Central memory CD4-positive, alpha-beta T cell (primary cell): ENCODE data around the gene CDC26.
"Not testable (repeated sequence)": the region's sequence is repeated elsewhere in the genome, so short reads cannot be mapped to it uniquely, and the experiment has no call there.

ENCODE experiments used
- DNase-seq: peaks from one replicate; pipeline ENCODE4 v3.0.0; 2022

CDC26 gene

DNA sequence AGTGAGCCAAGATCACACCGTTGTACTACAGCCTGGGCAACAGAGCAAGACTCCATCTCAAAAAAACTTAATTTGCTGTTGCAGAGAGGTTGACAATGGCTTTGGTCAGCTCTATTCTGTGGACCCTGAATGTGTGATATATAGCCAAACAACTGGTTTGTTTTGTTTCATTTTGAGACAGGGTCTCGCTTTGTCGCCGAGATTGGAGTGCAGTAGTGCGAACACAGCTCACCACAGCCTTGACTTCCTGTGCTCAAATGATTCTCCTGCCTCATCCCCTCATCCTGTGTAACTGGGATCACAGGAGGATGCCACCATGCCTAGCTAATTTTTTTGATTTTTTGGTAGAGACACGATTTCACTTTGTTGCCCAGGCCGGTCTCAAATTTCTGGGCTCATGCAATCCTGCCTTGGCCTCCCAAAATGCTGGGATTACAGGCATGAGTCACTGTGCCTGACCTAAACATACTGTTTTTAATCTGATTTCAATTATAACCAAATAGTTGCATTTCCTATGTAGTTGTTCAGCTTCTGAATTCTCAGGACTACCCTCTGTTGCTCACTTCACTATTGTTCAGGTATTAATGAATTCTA is 18.0 kb upstream of the CDC26 start:
- DNase-seq = no peak

DNA sequence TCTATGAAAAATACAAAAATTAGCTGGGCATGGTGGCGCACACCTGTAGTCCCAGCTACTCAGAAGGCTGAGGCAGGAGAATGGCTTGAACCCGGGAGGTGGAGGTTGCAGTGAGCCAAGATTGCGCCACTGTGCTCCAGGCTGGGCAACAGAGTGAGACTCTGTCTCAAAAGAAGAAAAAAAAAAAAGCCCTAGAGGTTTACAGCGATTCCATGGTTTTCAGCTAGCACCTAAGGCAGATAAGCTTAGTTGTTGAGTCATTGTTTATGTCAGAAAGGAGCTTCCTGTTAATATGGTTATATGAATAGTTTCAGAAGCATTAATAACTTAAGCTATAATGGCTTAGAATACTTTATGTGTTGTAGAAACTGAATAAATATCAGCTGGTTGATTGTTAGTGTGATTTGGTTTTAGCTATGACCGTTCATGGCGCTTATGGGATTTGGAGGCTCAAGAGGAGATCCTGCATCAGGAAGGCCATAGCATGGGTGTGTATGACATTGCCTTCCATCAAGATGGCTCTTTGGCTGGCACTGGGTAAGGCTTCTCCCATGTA is 14.8 kb upstream of the CDC26 start:
- no peak for DNase-seq

DNA sequence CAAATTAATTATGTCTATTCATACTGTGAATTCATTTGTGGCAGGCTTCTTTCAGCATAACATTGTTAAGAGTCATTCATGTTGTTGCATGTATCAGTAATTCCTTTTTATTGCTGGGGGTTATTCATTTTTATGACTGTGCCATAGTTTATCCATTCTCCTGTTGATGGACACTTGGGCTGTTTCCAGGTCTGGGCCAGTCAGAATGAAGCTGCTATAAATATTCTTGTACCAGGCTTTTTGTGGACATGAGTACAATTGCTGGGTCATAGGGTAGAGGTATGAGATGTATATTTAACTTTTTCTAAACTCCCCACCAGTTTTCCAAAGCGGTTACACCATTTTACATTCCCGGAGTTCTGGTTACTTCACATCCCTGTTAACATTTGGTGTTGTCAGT is 13.7 kb upstream of the CDC26 start:
- no peak for DNase-seq

DNA sequence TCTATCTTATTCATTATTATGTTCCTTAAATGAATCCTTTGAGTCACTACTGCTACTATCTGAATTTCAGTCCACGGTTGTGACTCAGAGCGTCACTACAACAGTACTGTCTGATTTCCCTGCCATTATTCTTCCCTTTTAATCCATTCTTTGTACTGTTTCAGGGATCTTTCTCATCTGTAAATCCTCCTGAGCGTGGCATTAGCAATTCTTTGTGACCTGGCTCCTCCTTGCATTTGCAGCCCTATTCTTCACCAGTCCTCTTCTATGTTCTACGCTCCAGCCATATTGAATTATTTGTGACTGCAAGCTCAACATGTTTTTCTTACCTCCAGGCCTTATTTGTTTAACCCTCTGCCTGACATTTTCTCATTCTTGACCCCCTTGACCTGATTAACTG is 6.0 kb upstream of the CDC26 start:
- no peak for DNase-seq

DNA sequence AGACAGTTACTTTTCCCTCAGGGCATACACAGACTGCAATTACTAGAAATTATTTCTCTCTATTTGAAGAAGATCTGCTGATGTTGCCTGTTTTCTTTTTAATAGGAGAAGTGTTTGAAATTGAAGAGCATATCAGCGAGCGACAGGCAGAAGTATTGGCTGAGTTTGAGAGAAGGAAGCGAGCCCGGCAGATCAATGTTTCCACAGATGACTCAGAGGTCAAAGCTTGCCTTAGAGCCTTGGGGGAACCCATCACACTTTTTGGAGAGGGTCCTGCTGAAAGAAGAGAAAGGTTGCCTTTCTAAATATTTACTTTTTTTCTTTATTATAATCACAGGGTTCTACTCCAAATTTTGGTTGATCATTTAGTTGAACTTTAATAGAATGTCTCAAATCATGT is 3.5 kb upstream of the CDC26 start:
- no peak for DNase-seq

DNA sequence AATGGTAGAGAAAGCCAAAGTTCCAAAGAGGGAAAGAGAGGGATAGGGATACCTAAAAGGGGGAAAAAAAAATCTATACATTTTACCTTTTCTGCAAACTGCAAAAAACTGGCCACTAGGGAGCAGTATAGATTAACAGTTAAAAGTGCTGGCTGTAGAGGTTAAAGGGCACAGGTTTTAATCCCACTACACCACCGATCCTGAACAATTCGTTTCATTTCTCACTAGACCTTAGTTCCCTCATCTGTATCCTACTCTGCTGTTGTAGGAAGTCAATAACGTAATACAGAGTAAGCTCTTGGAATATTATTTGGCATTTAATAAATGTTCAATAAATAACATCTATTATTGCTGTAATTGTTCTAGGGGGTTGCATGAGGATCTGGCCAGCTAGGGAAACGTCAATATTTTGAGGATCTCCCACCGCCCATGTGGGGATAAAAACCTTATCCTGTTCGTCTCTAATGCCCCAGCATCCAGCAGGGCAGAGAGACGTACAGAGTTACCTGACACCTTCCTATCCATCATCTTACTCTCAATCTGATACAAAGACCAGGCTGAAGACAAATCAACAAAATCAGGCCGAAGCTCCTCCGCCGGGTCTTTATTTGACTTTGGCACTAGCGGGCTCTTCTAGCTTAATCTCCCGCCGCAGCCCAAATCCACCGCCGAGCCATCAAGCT is 757 bp downstream of the CDC26 start:
- peak; percentile 56 for DNase-seq

DNA sequence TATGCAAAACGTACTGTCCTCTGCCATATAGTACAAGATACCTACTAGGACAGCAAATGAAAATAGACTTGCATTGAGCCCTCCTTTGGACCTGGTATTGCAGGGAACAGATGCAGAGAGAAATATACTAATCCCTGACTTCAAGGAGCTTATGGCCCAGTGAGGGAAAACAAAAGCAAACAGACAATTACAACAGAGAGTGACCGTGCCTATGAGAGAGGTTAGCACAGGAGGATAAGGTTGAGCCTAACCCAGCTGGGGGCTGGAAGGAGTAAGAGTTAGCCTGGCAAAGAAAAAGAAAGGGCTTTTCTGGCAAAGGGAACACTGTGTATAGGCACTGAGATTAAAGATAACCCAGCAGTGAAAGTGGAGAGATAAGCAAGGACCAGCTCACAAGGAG is 5.5 kb downstream of the CDC26 start:
- no peak for DNase-seq

DNA sequence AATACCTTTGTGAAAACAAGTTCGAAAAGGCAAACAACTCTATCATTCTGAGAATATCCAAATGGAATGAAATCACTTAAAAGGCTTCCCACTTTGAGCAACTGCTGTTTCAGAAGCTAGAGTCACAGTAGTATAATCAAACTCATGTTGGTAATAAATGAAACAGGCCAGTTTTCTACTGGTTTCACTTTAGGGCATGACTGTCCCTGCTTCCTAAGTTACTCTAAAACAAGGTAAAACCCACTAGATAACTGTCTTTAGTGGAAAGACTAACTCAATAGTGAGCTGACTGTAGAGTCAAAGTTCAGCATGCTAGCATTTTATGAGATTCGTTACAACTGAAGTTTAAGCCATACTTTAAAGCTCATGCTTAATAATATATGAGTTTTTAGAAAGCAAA is 6.0 kb downstream of the CDC26 start:
- no peak for DNase-seq

DNA sequence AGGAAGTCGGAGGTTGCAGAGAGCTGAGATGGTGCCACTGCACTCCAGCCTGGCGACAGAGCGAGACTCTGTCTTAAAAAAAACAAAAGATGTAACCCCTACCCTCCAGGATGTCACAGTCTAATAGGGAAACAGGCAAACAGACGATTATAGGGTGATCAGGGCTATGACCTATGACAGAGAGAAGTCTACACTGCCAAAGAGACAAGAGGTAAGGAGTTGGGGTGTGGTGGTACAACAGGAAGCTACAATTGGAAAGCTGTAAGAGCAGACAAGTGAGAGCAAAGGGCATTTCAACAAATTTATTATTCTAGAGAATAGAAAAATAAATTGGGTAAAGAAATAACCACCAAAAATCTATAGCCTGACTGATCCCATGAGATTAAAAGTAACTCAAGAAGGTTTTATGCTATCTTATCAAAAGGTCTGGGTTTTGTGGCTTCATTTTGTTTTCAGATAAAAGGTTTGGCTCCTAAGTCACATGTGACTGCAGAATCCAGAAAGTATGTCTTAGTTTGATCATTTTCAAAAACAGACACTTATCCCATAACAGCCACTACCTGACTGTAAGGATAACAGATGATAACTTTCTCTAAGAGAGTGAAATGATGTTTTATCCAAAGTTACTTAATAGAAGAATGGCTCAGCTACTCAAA is 7.3 kb downstream of the CDC26 start:
- no peak for DNase-seq

DNA sequence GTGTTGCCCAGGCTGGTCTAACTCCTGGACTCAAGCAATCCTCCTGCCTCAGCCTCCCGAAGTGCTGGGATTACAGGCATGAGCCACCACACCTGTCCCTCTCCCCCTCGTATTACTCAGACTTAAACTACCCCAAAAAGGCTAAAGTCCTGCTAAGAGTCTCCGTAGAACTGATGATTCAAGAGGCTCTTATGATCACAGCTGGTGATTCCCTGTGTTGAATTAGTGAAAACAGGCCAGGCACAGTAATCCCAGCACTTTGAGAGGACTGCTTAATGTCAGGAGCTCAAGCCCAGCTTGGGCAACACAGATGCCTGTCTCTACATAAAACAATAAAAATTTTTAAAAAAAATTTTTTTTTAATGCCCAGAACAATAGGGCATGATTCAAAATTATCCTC is 9.2 kb downstream of the CDC26 start:
- DNase-seq = no peak

DNA sequence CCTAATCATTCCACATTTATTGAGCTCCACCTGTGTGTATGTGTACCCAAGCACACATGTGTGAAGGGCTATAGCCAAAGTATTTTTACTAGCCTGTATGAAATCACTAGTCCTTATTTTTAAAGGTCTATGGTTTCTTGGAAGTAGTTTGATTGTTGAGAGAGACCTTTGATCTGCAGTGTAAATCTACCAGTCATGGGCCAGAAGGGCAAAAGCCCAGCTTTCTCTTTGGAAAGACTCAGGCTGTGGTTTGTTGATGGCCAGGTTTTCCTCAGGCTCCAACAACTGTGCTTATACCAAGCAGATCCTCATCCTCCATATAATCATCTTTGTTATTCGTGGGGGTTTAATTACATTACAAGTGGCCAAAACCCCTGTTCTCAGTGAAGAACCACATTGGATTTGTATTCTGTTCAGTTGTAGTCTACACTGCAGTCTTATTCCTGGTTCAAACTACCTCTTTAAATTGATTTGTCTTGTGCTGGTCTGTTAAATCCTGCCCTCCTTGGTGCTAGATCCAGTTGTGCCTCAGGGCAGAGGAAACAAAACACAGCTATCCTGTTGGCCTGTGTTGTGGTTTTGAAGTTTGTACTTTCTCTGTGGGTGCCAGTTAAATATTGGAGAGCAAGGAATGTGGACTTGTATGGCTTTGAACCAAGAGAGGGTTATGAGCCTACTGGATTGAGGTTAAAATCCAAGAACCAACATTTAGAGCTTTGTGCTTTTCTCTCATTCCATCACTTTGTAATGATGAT is 13.3 kb downstream of the CDC26 start:
- DNase-seq = no peak

DNA sequence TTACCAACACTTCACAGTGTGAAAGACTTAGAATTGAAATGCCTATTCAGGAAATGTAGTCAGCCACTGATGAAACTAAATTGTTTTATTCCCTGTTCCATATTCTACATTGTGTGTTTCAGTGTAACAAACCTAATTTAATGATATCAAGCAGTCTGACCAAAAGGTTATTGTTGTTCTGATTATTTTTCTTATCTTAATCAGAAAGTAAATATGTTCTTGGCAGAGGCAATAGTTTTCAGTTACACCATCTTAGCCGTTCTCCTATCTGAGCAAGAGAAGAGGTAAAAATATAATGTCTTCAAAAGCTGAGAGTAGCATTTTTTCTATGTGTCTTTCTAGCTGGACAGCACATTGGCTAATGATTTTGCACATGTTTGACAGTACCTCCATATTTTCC is 17.1 kb downstream of the CDC26 start:
- DNase-seq = no peak

DNA sequence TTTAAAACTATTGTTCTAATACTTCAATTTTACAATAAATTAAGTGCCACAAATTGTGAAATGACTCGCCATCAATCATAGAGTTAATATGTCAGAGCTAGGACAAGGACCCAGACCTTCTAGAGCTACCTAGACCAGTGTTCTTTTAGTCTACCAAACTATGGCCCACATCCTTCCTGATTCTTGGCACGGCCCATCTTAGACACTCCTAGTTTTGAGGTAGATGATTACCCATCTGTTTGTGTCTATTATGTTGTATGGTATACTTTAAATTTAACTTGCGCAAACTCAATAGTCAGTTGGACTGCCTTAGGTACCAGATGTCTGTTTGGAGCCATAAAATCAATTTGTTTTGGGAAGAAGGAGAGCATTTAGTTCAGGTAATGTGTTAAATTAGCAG is 17.5 kb downstream of the CDC26 start:
- DNase-seq = no peak

DNA sequence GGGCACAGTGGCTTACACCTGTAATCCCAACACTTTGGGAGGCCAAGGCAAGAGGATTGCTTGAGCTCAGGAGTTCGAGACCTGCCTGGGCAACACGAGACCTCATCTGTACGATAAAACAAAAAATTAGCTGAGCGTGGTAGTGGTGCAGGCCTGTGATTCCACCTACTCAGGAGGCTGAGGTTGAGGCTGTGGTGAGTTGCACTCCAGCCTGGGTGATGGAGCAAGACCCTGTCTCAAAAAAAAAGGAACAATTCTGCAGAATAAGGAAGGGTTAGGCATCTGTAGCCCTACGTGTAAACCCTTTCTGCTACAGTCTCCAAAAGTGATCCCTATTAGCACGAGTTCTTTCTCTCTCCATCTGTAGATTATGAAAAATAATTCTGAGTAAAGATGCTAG is 19.9 kb downstream of the CDC26 start:
- no peak for DNase-seq

DNA sequence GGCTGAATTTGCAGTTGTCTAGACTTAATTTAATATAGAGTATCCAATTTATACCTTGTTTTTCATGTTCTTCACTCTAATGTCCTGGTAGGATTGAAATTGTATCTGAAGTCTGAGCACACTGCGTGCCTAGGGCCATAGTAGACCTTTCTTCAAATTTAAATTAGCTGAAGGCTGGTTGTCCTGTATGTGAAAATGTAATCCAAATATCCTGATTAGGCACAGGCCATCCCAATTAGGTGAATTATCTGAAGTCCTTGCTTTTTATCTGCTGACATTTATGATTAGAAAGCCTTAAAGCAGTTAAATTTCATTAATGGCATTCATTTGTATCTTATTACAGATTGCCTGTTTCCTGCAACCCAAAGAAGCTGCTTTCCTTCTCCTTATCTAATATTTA is 20.4 kb downstream of the CDC26 start:
- DNase-seq = no peak

DNA sequence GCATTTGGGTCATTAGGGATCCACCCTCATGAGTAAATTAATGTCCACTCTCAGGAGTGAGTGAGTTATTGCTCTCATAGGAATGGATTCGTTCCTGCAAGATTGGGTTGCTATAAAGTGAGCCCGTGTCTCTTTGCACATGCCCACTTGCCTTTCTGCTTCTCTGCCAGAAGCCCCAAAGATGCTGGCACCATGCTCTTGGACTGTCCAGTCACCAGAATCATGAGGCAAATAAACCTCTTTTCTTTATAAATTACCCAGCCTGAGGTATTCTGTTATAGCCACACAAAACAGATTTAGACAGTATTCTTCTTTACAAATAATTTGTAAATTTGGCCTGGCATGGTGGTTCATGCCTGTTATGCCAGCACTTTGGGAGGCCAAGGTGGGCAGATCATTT is 24.6 kb downstream of the CDC26 start:
- DNase-seq = no peak

DNA sequence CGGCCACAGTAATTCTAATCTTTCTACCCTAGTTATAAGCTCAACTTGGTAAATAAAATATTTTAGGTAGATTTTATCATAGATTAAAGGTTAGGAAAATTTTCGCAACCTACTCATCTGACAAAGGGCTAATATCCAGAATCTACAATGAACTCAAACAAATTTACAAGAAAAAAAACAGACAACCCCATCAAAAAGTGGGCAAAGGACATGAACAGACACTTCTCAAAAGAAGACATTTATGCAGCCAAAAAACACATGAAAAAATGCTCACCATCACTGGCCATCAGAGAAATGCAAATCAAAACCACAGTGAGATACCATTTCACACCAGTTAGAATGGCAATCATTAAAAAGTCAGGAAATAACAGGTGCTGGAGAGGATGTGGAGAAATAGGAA is 25.7 kb downstream of the CDC26 start:
- DNase-seq = not testable (repeated sequence)

DNA sequence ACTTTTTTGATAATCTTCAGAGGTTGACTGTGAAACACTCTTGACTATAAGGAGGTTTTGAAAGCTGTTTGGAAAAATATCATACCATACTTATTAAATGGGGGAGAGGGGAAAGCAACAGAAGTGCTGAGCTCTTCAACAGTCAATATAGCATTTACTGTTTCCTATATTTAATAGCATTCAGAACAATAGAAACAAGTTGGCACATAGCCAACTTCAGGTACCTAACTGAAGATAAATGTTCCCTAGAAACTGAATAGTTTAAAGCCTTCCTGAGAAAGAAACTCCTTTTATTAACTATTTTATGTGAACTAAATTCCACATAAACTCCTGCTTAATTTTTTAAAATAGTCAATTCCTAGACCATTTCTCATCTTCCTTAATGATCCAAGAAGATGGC is 27.7 kb downstream of the CDC26 start:
- no peak for DNase-seq

DNA sequence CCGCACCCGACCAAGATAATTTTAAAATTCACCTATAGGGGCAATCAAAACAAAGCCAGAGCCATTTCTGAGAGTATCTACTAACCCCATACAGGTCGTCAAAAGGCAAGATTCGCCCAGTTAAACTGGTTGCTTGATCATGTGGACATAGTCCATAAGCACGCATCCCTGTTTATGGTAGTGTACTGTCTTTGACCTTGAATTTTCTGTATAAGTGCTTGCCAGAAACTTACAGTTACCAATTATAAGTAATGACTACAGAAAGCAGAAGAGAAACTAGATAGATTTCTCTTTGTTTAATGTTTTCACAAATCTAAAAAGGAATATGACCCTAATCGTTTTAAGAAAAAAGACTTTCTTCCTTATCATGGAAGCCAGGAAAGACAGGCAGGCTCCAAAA is 28.4 kb downstream of the CDC26 start:
- DNase-seq = no peak

DNA sequence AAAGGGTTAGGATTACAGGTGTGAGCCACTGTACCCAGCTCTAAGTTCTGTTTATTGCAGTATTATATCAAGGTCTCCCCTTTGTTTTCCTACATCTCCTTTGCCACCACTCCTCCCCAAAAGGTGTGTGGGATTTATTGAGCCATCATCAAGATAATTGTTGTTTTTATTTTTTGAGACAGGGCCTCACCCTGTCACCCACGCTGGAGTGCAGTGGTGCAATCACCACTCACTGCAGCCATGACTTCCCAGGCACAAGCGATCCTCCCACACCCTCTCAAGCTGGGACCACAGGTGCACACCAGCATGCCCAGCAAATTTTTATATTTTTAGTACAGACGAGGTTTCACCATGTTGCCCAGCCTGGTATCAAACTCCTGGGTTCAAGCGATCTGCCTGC is 29.5 kb downstream of the CDC26 start:
- DNase-seq = no peak

DNA sequence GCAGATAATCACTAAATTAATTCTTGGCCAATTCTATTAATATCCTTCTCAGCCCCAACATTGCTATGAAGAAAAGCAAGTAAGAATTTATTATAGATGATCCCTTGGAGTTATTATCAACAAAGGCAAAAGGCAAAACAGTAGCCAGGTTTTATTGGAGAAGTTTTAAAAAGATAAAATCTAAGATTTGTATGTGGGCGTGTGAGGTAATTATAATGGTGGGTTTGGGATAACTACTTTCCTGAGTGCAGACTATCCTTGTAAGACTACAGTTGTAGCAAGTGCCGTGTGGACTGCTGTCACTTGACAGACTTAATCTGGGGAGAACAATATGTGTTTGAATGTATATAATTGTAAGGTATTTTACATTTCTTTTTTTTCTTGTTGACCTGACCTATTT is 30.8 kb downstream of the CDC26 start:
- no peak for DNase-seq

DNA sequence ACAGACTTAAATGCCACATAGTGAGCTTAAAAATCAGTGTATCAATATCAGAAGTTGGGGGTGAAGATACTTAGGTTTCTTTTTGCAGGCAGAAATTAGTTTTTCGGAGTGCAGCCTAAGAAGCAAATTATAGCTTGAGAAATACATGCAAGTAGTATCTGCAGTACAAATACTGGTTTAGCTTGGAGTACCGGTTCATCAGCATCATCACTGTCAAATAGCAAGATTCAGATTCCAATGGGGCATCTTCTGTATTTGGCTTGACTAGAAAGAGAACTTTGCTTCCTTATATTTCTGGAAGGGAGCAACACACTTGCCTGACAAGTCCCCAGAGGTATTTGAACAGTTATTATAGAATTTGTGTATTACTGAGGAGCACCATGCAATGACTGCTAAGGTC is 34.2 kb downstream of the CDC26 start:
- no peak for DNase-seq

DNA sequence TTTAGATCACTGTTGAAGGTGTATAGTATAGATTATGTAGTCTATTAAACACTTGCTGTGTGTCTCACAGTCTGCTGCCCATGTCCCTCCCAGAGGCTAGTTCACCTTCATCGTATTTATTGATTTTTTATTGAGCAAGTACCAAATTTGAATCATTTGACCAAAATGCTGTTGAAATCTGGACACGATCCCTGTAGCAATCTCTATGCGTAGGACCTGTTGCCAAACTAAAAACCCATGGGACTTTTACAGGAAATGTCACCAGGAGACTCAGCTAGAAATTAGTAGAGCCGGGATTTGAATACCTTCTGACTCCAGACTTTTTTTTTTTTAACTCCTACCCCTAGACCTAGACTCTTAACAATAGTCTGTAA is 36.5 kb downstream of the CDC26 start:
- DNase-seq = no peak
